Type B pancreatic cell (in vitro differentiated cells): Measurements from ENCODE around the gene MLX. TPM values are rescaled to one million over a fixed set of nuclear protein-coding genes. Genes with fewer than 3 reads are reported as not detected.
"Not testable (repeated sequence)": the region's sequence is repeated elsewhere in the genome, so short reads cannot be mapped to it uniquely, and the experiment has no call there.

Experiments
- DNase-seq: peaks from one replicate; pipeline ENCODE4 v3.0.0; 2021; ENCODE audit warnings: mixed read lengths; ENCODE audit not compliant: unreplicated experiment; ENCODE audit errors: extremely low spot score
- H3K27ac Mint-ChIP-seq: 2 replicates; pipeline ENCODE4 v1.8.0; 2021; ENCODE audit warnings: mild to moderate bottlenecking, mixed read lengths
- H3K27me3 Mint-ChIP-seq: 2 replicates; pipeline ENCODE4 v1.8.0; 2021; ENCODE audit warnings: mixed read lengths
- H3K36me3 Mint-ChIP-seq: 2 replicates; pipeline ENCODE4 v1.8.0; 2021; ENCODE audit warnings: mixed read lengths
- H3K4me1 Mint-ChIP-seq: one replicate; pipeline ENCODE4 v1.8.0; 2021; ENCODE audit warnings: mixed read lengths; ENCODE audit not compliant: unreplicated experiment
- H3K4me3 Mint-ChIP-seq: 2 replicates; pipeline ENCODE4 v1.8.0; 2021; ENCODE audit warnings: mild to moderate bottlenecking, mixed read lengths
- H3K9me3 Mint-ChIP-seq: 2 replicates; pipeline ENCODE4 v1.8.0; 2021; ENCODE audit warnings: mixed read lengths
- total RNA-seq: library from RNA; stranded (reverse); gene quantifications from 2 replicates; pipeline ENCODE4 v1.2.1, GENCODE V29; 2021; ENCODE audit warnings: low replicate concordance
- TF ChIP-seq, protein P1 (sequence below): fragments of 200-600 bp; sonication (generic); conservative IDR thresholded peaks from 2 replicates; pipeline ENCODE4 v1.5.0; 2021; ENCODE audit warnings: antibody characterized with exemption, mild to moderate bottlenecking

MLX gene
- total RNA-seq, 1 donor from 2014 or later: 32.3 TPM

DNA sequence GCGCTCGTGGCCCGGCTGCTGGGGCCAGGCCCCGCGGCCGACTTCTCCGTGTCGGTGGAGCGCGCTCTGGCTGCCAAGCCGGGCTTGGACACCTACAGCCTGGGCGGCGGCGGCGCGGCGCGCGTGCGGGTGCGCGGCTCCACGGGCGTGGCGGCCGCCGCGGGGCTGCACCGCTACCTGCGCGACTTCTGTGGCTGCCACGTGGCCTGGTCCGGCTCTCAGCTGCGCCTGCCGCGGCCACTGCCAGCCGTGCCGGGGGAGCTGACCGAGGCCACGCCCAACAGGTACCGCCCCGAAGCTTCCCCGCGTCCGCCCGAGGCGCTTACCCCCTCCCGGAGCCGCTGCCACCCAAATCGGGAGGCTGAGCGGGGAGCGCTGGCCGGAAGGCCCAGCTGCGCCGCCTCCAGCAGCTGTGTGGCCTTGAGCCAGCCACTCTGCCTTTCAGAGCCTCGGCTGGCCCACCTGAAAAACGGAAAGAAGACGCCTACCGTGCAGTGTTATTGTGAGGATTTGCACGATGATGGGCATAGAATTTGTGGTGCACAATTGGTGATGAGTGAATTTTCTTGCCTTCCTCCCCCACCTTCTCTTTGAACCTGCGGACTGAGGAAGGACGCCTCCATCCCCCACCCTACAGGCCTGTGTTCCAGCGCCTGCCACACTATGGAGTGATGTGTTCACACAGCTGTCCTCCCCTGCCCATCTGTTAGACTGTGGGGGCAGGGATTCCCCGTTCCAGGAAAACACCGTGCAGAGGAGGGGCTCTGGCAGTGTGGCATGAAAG lies 30.3 kb upstream of the MLX start:
- no peaks in the 10 kb centered on the region for H3K9me3 Mint-ChIP-seq
- DNase-seq: no peak
- H3K27me3 Mint-ChIP-seq: no peaks in the 10 kb centered on the region
- H3K4me3 Mint-ChIP-seq: peak overlapping the region; percentile 90
- peaks cover 3% of the 10 kb centered on the region for H3K36me3 Mint-ChIP-seq
- TF ChIP-seq, protein P1, sequence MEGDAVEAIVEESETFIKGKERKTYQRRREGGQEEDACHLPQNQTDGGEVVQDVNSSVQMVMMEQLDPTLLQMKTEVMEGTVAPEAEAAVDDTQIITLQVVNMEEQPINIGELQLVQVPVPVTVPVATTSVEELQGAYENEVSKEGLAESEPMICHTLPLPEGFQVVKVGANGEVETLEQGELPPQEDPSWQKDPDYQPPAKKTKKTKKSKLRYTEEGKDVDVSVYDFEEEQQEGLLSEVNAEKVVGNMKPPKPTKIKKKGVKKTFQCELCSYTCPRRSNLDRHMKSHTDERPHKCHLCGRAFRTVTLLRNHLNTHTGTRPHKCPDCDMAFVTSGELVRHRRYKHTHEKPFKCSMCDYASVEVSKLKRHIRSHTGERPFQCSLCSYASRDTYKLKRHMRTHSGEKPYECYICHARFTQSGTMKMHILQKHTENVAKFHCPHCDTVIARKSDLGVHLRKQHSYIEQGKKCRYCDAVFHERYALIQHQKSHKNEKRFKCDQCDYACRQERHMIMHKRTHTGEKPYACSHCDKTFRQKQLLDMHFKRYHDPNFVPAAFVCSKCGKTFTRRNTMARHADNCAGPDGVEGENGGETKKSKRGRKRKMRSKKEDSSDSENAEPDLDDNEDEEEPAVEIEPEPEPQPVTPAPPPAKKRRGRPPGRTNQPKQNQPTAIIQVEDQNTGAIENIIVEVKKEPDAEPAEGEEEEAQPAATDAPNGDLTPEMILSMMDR: no peak
- H3K4me1 Mint-ChIP-seq: peaks cover 15% of the 10 kb centered on the region
- peak overlapping the region; percentile 68 for H3K27ac Mint-ChIP-seq

DNA sequence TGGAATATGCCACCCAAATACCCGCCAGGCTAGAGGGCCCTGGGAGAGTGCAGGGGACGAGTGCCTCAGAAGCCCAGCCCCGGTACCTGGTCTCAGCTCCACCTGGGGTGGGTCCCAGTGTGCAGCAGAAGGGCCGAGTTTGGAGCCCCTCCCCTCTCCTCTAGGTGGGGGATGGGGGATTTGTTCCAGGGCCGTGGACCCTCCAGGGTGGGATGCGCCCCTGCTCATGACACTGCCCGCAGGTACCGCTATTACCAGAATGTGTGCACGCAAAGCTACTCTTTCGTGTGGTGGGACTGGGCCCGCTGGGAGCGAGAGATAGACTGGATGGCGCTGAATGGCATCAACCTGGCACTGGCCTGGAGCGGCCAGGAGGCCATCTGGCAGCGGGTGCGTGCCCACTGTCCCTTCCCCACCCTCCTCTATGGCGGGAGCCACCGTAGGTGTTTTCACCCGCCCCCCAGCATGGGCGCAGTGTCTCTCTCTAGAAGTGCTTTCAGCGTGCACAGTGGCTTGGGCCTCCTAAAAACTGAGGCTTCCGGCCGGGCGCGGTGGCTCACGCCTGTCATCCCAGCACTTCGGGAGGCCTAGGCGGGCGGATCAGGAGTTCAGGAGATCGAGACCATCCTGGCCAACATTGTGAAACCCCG lies 29.6 kb upstream of the MLX start:
- Mint-ChIP-seq H3K27ac (peak overlapping the region; percentile 68), H3K4me1 (peaks cover 11% of the 10 kb centered on the region), H3K9me3 (no peaks in the 10 kb centered on the region), H3K4me3 (peak overlapping the region; percentile 90), H3K27me3 (no peaks in the 10 kb centered on the region), H3K36me3 (peaks cover 3% of the 10 kb centered on the region)
- TF ChIP-seq, protein P1: no peak
- DNase-seq: no peak

DNA sequence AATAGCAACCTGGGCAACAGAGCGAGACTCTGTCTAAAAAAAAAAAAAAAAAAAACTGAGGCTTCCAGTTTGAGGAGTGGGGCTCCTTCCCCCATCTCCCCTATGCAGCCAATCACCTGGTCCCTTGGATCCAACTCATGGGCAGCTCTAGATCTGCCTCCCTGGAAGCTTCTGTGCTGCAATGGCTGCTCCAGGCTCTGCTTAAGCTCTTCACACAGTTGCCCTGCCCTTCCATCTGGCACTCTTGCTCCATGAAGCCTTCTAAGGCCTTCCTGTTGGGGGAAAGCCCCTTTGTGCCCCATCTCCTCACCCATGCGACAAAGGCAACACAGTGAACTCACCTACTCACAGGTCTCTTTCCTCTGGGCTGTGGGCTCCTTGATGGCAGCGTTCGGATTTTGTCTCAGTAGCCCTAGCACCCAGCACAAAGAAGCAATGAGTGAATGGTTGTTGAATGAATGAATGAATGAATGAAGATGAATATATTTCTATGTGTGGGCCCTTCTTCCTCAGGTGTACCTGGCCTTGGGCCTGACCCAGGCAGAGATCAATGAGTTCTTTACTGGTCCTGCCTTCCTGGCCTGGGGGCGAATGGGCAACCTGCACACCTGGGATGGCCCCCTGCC lies 29.0 kb upstream of the MLX start:
- Mint-ChIP-seq H3K27ac (no peak overlapping the region), H3K27me3 (no peaks in the 10 kb centered on the region), H3K9me3 (no peaks in the 10 kb centered on the region), H3K4me3 (peak overlapping the region; percentile 90), H3K4me1 (peaks cover 11% of the 10 kb centered on the region), H3K36me3 (peaks cover 3% of the 10 kb centered on the region)
- TF ChIP-seq, protein P1: no peak
- no peak for DNase-seq

DNA sequence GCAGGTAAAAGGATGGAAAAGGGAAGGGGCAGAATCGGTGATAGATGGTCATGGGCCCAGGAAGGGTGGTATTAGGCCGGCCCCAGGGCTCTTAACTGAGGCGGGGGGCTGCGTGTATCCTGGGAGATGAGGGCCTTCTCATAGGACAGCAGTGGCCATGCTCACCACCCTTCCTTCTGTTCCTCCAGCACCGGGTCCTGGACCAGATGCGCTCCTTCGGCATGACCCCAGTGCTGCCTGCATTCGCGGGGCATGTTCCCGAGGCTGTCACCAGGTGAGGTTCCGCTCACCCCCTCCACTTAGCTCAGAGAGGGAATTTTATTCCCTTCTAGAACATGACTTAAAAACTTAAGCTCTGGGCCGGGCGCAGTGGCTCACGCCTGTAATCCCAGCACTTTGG lies 28.4 kb upstream of the MLX start:
- Mint-ChIP-seq H3K9me3 (no peaks in the 10 kb centered on the region), H3K4me1 (peaks cover 11% of the 10 kb centered on the region), H3K27ac (no peak overlapping the region), H3K27me3 (no peaks in the 10 kb centered on the region), H3K36me3 (peaks cover 3% of the 10 kb centered on the region), H3K4me3 (no peak overlapping the region)
- TF ChIP-seq, protein P1: no peak
- DNase-seq: no peak

DNA sequence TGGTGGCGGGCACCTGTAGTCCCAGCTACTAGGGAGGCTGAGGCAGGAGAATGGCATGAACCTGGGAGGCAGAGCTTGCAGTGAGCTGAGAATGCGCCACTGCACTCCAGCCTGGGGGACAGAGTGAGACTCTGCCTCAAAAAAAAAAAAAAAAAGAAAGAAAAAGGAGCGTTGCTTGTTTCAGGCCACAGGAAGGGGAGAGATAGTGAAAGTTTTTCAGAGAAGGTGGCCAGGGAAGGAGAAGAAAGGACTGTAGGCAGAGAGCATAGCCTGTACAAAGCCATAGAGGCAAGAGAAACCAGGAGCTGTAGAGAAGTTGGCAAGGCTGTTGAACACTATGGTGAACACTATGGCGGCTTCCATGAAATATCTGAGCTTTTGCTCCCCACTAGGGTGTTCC lies 26.3 kb upstream of the MLX start:
- not testable (repeated sequence) for H3K4me1 Mint-ChIP-seq, H3K27ac Mint-ChIP-seq, H3K9me3 Mint-ChIP-seq, H3K36me3 Mint-ChIP-seq, DNase-seq, H3K4me3 Mint-ChIP-seq, H3K27me3 Mint-ChIP-seq
